GM12878 (cell line): ENCODE results near the gene DNMT1. TPM values are rescaled to one million over a fixed set of nuclear protein-coding genes. Genes with fewer than 3 reads are reported as not detected.
"Not testable (repeated sequence)": the region's sequence is repeated elsewhere in the genome, so short reads cannot be mapped to it uniquely, and the experiment has no call there.

Experiments
- ATAC-seq: fragments of 200-7000 bp; cut with Tn5 transposase; 3 replicates; pipeline ENCODE4 v1.9.1; 2020; ENCODE audit warnings: mild to moderate bottlenecking, moderate library complexity
- BruUV-seq: library from RNA; stranded (reverse); fragments of 400-500 nt; replicated peaks from 2 replicates; lab custom pipeline; 2021; lab: Mats Ljungman, UMichigan
- CTCF ChIA-PET: fragments of 300-600 bp; sonication (Branson Sonifier 250); formaldehyde crosslinking; extraction: SDS; loops from one replicate; lab custom pipeline; 2021; ENCODE audit warnings: inconsistent platforms; lab: Yijun Ruan, JAX
- POLR2A ChIA-PET: fragments of 350-600 bp; formaldehyde crosslinking; extraction: SDS; loops from one replicate; lab custom pipeline; 2021; ENCODE audit warnings: inconsistent platforms; lab: Charles Lee
- RAD21 ChIA-PET: fragments of 300-600 bp; sonication (Branson Sonifier 250); formaldehyde crosslinking; loops from one replicate; lab custom pipeline; 2023; ENCODE audit warnings: antibody characterized with exemption; ENCODE audit not compliant: unreplicated experiment; lab: Charles Lee
- SMC1A ChIA-PET: fragments of 300-600 bp; sonication (Branson Sonifier 250); formaldehyde crosslinking; loops from one replicate; lab custom pipeline; 2023; ENCODE audit not compliant: unreplicated experiment, uncharacterized antibody; lab: Charles Lee
- DNase-seq: peaks from one replicate; pipeline ENCODE4 v3.0.0-alpha.2; 2011; ENCODE audit warnings: low read depth, low spot score
- FAIRE-seq: peaks from 3 replicates; lab custom pipeline; 2011; peaks lifted over from hg19 to GRCh38; lab: Jason Lieb, UNC
- H2AFZ ChIP-seq: 2 replicates; pipeline ENCODE4 v1.6.0; 2011; ENCODE audit warnings: low read depth, low read length, control low read depth; ENCODE audit not compliant: control insufficient read depth
- H3K27ac ChIP-seq: 2 replicates; pipeline ENCODE4 v1.5.1; 2011; ENCODE audit warnings: control low read depth; ENCODE audit not compliant: control insufficient read depth, insufficient read depth
- H3K27me3 ChIP-seq, 2 experiments: replicated peaks in 1 of 2; 2 replicates each; pipeline versions ENCODE4 v1.6.0 to v1.6.1; 2011; ENCODE audit warnings: low read length in 1 of 2; ENCODE audit not compliant: control insufficient read depth in 2 of 2, insufficient read depth in 2 of 2
- H3K36me3 ChIP-seq, 2 experiments: 2 replicates each; pipeline ENCODE4 v1.5.1; 2011; ENCODE audit warnings: low read length in 1 of 2; ENCODE audit not compliant: control insufficient read depth in 2 of 2, insufficient read depth in 2 of 2
- H3K4me1 ChIP-seq: 2 replicates; pipeline ENCODE4 v1.6.1; 2011; ENCODE audit warnings: mild to moderate bottlenecking, low read length, moderate library complexity, mixed read lengths; ENCODE audit not compliant: control insufficient read depth, insufficient read depth
- H3K4me2 ChIP-seq: 2 replicates; pipeline ENCODE4 v1.6.0; 2011; ENCODE audit warnings: control low read depth; ENCODE audit not compliant: control insufficient read depth, insufficient read depth
- H3K4me3 ChIP-seq: fragments of 200-600 bp; sonication (generic); 2 replicates; pipeline ENCODE4 v1.5.1; 2016
- H3K79me2 ChIP-seq: 2 replicates; pipeline ENCODE4 v1.6.0; 2011; ENCODE audit warnings: low read length; ENCODE audit not compliant: control insufficient read depth, insufficient read depth
- H3K9ac ChIP-seq: 2 replicates; pipeline ENCODE4 v1.8.0; 2011; ENCODE audit warnings: low read length, control low read depth, mixed read lengths; ENCODE audit not compliant: control insufficient read depth, insufficient read depth
- H3K9me3 ChIP-seq: replicated peaks from 3 replicates; pipeline ENCODE4 v1.5.1; 2011; ENCODE audit warnings: mild to moderate bottlenecking, low read length; ENCODE audit not compliant: control insufficient read depth, insufficient read depth
- H4K20me1 ChIP-seq: 2 replicates; pipeline ENCODE4 v1.6.0; 2011; ENCODE audit not compliant: control insufficient read depth, insufficient read depth
- CEBPB ChIP-seq, 2 experiments: fragments of 150-350 bp in 1 of 2; IDR thresholded peaks; 2 replicates each; pipeline ENCODE4 v1.6.1; 2012 to 2014; ENCODE audit warnings: low read depth in 2 of 2, low read length in 2 of 2, borderline replicate concordance in 1 of 2, inconsistent platforms in 1 of 2
- DPF2 ChIP-seq: fragments of 450-650 bp; IDR thresholded peaks from 2 replicates; pipeline ENCODE4 v1.6.1; 2017; ENCODE audit warnings: mild to moderate bottlenecking
- NFYA ChIP-seq: IDR thresholded peaks from 2 replicates; pipeline ENCODE4 v1.6.1; 2011; ENCODE audit warnings: low read depth, mild to moderate bottlenecking, low read length, improper control_type of control experiment, borderline replicate concordance
- NR2C1 ChIP-seq: fragments of 450-650 bp; IDR thresholded peaks from 2 replicates; pipeline ENCODE4 v1.6.1; 2017; ENCODE audit warnings: antibody characterized with exemption, mild to moderate bottlenecking, moderate library complexity
- RBBP5 ChIP-seq: fragments of 200-600 bp; sonication (generic); conservative IDR thresholded peaks from 2 replicates; pipeline ENCODE4 v1.6.1; 2016
- RELA ChIP-seq: fragments of 450-650 bp; IDR thresholded peaks from 2 replicates; pipeline ENCODE4 v1.8.0; 2014; ENCODE audit warnings: borderline replicate concordance; ENCODE audit not compliant: partially characterized antibody
- SIN3A ChIP-seq: IDR thresholded peaks from 2 replicates; pipeline ENCODE4 v1.6.1; 2012; ENCODE audit warnings: low read depth, low read length, improper control_type of control experiment
- SKIL ChIP-seq: fragments of 450-650 bp; IDR thresholded peaks from 2 replicates; pipeline ENCODE4 v1.6.1; 2017; ENCODE audit warnings: mild to moderate bottlenecking, low read depth, inconsistent platforms; ENCODE audit not compliant: poor library complexity, severe bottlenecking
- SMC3 ChIP-seq: IDR thresholded peaks from 2 replicates; pipeline ENCODE4 v1.6.1; 2011; ENCODE audit warnings: low read length, improper control_type of control experiment, borderline replicate concordance
- ZNF217 ChIP-seq: fragments of 450-650 bp; IDR thresholded peaks from 2 replicates; pipeline ENCODE4 v1.6.1; 2017; ENCODE audit warnings: antibody characterized with exemption, mild to moderate bottlenecking
- ZNF384 ChIP-seq: IDR thresholded peaks from 2 replicates; pipeline ENCODE4 v1.6.1; 2012; ENCODE audit warnings: low read depth, mild to moderate bottlenecking, low read length, improper control_type of control experiment, borderline replicate concordance
- WGBS: methylation state at CpG from one replicate; pipeline ENCODE4 v1.1.6; 2016; ENCODE audit warnings: low lambda C conversion rate; ENCODE audit not compliant: insufficient replicate concordance, insufficient coverage; ENCODE audit errors: missing lambda C conversion rate; 5-methylcytosine and 5-hydroxymethylcytosine counted together
- in situ Hi-C: fragments of 300-500 bp; cut with MboI; formaldehyde crosslinking; loops from 9 replicates; pipeline ENCODE4 v1.14.3; 2018; ENCODE audit warnings: mixed read lengths
- intact Hi-C: fragments of 100-400 bp; cut with micrococcal nuclease; formaldehyde crosslinking; loops from one replicate; pipeline ENCODE4 v1.14.2; 2022; ENCODE audit not compliant: unreplicated experiment
- polyA plus RNA-seq, 11 experiments: library from polyadenylated mRNA; depleted of rRNA in 4 of 11; unstranded in 6 of 11; stranded (reverse) in 5 of 11; fragments of >200 nt; fragmentation: Nextera tagmentation in 4 of 11; fragmentation: Illumina TruSeq in 1 of 11; extraction: Ambion mirVana in 4 of 11; extraction: Trizol in 1 of 11; gene quantifications; 1 replicate in 1 of 11; 2 replicates in 10 of 11; pipeline versions ENCODE4 v1.2.1 to v1.2.3, GENCODE V29; 2011 to 2016; ENCODE audit warnings: inconsistent platforms in 2 of 11, missing spikeins in 2 of 11, low read depth in 1 of 11
- total RNA-seq, 4 experiments: library from RNA; depleted of rRNA in 3 of 4; stranded (reverse); fragments of >200 nt in 3 of 4; fragmentation: Illumina TruSeq in 1 of 4; extraction: Trizol in 1 of 4; gene quantifications; 2 replicates each; pipeline versions ENCODE4 v1.2.1 to v1.2.3, GENCODE V29; 2013 to 2021

DNMT1 gene
- total and polyA plus RNA-seq, 10 of the 15 experiments (the other 5 are each of a cell fraction or from before 2014, with no cell fraction given) = 70.0 to 290 (median 133) TPM

- H2AFZ ChIP-seq, H3K27me3 ChIP-seq, H3K79me2 ChIP-seq, FAIRE-seq, DNase-seq, H3K9me3 ChIP-seq, H3K36me3 ChIP-seq, ATAC-seq, H4K20me1 ChIP-seq, BruUV-seq: not testable (repeated sequence)
- Histone ChIP-seq H3K9ac (peak overlapping the region; percentile 77; the same call in 1 of the 2 replicates), H3K4me2 (peak overlapping the region; percentile 73; the same call in 1 of the 2 replicates), H3K27ac (peak overlapping the region; percentile 94), H3K4me3 (peak overlapping the region; percentile 18; the same call in 1 of the 2 replicates), H3K4me1 (peaks cover 53% of the 10 kb centered on the region)
- 37% methylated on average over 7 of the region's 7 CpGs for WGBS
- RAD21 ChIA-PET = interaction anchor here (1.0 to 3.3 kb wide), 13 partner anchors 9 to 177 kb away, joined by 3 to 42 read pairs (median 6); partner anchors contain the start of genes ANGPTL6, ICAM1, ICAM5 and P2RY11
- SMC1A ChIA-PET = interaction anchor here (1.1 to 3.6 kb wide), 6 partner anchors 10 to 132 kb away, joined by 3 to 22 read pairs (median 5); partner anchors contain the start of genes ANGPTL6, ICAM1 and MRPL4
- CTCF ChIA-PET = interaction anchor here (0.7 to 4.9 kb wide), 10 partner anchors 9 to 177 kb away, joined by 3 to 41 read pairs (median 4); partner anchors contain the start of genes ANGPTL6, ICAM1 and MRPL4
- POLR2A ChIA-PET = interaction anchor here (0.6 to 3.3 kb wide), 12 partner anchors 10 to 1568 kb away, joined by 3 to 43 read pairs (median 6); partner anchors contain the start of gene ANGPTL6
- intact Hi-C loops (loop anchor here (5.0 kb wide), 1 partner anchor 38 kb away; no protein-coding TSS in a partner anchor), in situ Hi-C loops (loop anchor here (5.0 to 25.0 kb wide), 2 partner anchors 133 to 1098 kb away; partner anchors contain the start of genes ANGPTL6, OR7G3 and ZNF317)
- 0 out of 2 replicates have a peak, but pooled peaks have one; percentile 20 for TF ChIP-seq ZNF384
These were observed 40.7 kb upstream of the DNMT1 start for GRCh38 chr19:10235409-10235808.

GRCh38 chr19:10235003-10235402, 40.2 kb upstream of the DNMT1 start:
- Histone ChIP-seq H3K4me3 (no peak overlapping the region), H3K36me3 (no peaks in the 10 kb centered on the region; a peak in 1 of 4 replicates), H3K9me3 (no peaks in the 10 kb centered on the region), H3K27me3 (no peaks in the 10 kb centered on the region), H2AFZ (no peak overlapping the region), H3K27ac (no peak overlapping the region; the same call in 1 of the 2 replicates), H3K9ac (no peak overlapping the region), H3K4me1 (peaks cover 49% of the 10 kb centered on the region), H3K4me2 (no peak overlapping the region), H4K20me1 (no peaks in the 10 kb centered on the region), H3K79me2 (peaks cover 13% of the 10 kb centered on the region)
- ChIA-PET SMC1A (interaction anchor here (0.8 to 3.6 kb wide), 5 partner anchors 11 to 136 kb away, joined by 3 to 22 read pairs (median 6); partner anchors contain the start of genes ANGPTL6 and ICAM1), RAD21 (interaction anchor here (1.2 to 3.3 kb wide), 5 partner anchors 9 to 132 kb away, joined by 4 to 42 read pairs (median 7); partner anchors contain the start of genes ANGPTL6 and P2RY11), CTCF (interaction anchor here (0.6 to 4.9 kb wide), 8 partner anchors 8 to 181 kb away, joined by 3 to 41 read pairs (median 3); partner anchors contain the start of genes ICAM1, MRPL4 and PPAN), POLR2A (interaction anchor here (0.6 to 3.3 kb wide), 9 partner anchors 11 to 1567 kb away, joined by 3 to 43 read pairs (median 3); partner anchors contain the start of gene ANGPTL6)
- no peak for ATAC-seq
- BruUV-seq = no TSS peak
- intact Hi-C loops = loop anchor here (5.0 kb wide), 1 partner anchor 38 kb away; no protein-coding TSS in a partner anchor
- WGBS = 67% methylated on average over 4 of the region's 4 CpGs
- in situ Hi-C loops = loop anchor here (5.0 to 25.0 kb wide), 2 partner anchors 133 to 1098 kb away; partner anchors contain the start of genes ANGPTL6, OR7G3 and ZNF317
- no peak for FAIRE-seq
- no peak for DNase-seq
- TF ChIP-seq NR2C1 = no peak
- no peak for TF ChIP-seq DPF2
- no peak for TF ChIP-seq SIN3A
- no peak for TF ChIP-seq RBBP5
- TF ChIP-seq SKIL = no peak
- no peak for TF ChIP-seq SMC3
- TF ChIP-seq ZNF217 = no peak
- TF ChIP-seq RELA = no peak
- TF ChIP-seq CEBPB (IDR thresholded peaks at IDR 0.05; ENCODE audit: borderline replicate concordance in 1 of 2, low read depth in 2 of 2, low read length in 2 of 2) = no peak
- TF ChIP-seq NFYA = no peak
